Suprapubic skin (tissue), 4 donors: ENCODE data around the gene SHLD1. TPM values are rescaled to one million over a fixed set of nuclear protein-coding genes. Genes with fewer than 3 reads are reported as not detected.

Experiments used
- DNase-seq, 2 donors: peaks; one replicate each; pipeline ENCODE4 v3.0.0-alpha.2; 2019; ENCODE audit warnings: low spot score in 2 of 2
- H3K27ac ChIP-seq: fragments of 200-600 bp; sonication (generic); one replicate; pipeline ENCODE4 v1.5.1; 2019
- H3K27me3 ChIP-seq: fragments of 200-600 bp; sonication (generic); one replicate; pipeline ENCODE4 v1.5.1; 2019
- H3K36me3 ChIP-seq: fragments of 200-600 bp; sonication (generic); one replicate; pipeline ENCODE4 v1.5.1; 2019
- H3K4me1 ChIP-seq: fragments of 200-600 bp; sonication (generic); one replicate; pipeline ENCODE4 v1.5.1; 2019
- H3K4me3 ChIP-seq: fragments of 200-600 bp; sonication (generic); one replicate; pipeline ENCODE4 v1.5.1; 2019; ENCODE audit warnings: mild to moderate bottlenecking
- H3K9me3 ChIP-seq: fragments of 200-600 bp; sonication (generic); one replicate; pipeline ENCODE4 v1.5.1; 2019
- EP300 ChIP-seq: sonication (generic); formaldehyde crosslinking; IDR thresholded peaks from one replicate; pipeline ENCODE4 v1.6.1; 2017; ENCODE audit warnings: antibody characterized with exemption
- POLR2A ChIP-seq, 2 donors: fragments of 450-650 bp; IDR thresholded peaks; one replicate each; pipeline ENCODE4 v1.6.1; 2017; ENCODE audit warnings: antibody characterized with exemption in 2 of 2, mild to moderate bottlenecking in 2 of 2, moderate library complexity in 2 of 2
- POLR2AphosphoS5 ChIP-seq, 3 donors: sonication (generic); formaldehyde crosslinking; IDR thresholded peaks; one replicate each; pipeline ENCODE4 v1.6.1; 2017; ENCODE audit warnings: antibody characterized with exemption in 3 of 3
- WGBS: methylation state at CpG from one replicate; pipeline ENCODE4 v1.1.5; 2018; 5-methylcytosine and 5-hydroxymethylcytosine counted together
- total RNA-seq, 4 donors: library from RNA; depleted of rRNA; stranded (reverse); fragments of >200 nt; gene quantifications; one replicate each; pipeline ENCODE4 v1.1.0, GENCODE V29; 2016
- TF ChIP-seq, protein P1 (sequence below), 2 donors: fragments of 200-600 bp in 1 of 2; fragments of 450-650 bp in 1 of 2; sonication (generic) in 1 of 2; IDR thresholded peaks; one replicate each; pipeline ENCODE4 v1.5.1; 2016 to 2019; ENCODE audit warnings: antibody characterized with exemption in 2 of 2, mild to moderate bottlenecking in 1 of 2, moderate library complexity in 1 of 2

The SHLD1 gene
- total RNA-seq, 4 donors from 2014 or later = 3.3 to 3.9 (median 3.7) TPM

DNA sequence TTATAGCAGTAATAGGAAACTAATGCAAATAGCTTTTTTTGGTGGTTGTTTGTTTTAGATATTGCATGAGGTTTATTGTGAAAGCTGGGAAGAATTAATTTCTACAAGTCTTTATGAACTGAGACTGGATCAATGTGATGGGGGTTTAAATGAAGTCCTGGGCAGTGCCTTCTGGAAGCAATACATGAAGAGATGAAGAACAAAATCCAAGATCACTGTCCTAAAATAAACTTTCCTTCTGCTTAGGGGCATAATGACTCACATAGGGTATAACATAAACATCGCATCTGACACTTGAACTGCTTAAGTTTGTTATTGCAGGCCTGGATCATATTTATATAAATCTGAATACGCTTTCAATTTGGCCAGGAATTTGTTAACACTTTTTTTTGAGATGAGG is 20.9 kb upstream of the SHLD1 start:
- no peaks in the 10 kb centered on the region for H3K27me3 ChIP-seq
- no peaks in the 10 kb centered on the region for H3K9me3 ChIP-seq
- H3K27ac ChIP-seq = no peak overlapping the region
- H3K36me3 ChIP-seq = no peaks in the 10 kb centered on the region
- TF ChIP-seq POLR2AphosphoS5 (IDR thresholded peaks at IDR 0.05) = no peak
- TF ChIP-seq, protein P1, sequence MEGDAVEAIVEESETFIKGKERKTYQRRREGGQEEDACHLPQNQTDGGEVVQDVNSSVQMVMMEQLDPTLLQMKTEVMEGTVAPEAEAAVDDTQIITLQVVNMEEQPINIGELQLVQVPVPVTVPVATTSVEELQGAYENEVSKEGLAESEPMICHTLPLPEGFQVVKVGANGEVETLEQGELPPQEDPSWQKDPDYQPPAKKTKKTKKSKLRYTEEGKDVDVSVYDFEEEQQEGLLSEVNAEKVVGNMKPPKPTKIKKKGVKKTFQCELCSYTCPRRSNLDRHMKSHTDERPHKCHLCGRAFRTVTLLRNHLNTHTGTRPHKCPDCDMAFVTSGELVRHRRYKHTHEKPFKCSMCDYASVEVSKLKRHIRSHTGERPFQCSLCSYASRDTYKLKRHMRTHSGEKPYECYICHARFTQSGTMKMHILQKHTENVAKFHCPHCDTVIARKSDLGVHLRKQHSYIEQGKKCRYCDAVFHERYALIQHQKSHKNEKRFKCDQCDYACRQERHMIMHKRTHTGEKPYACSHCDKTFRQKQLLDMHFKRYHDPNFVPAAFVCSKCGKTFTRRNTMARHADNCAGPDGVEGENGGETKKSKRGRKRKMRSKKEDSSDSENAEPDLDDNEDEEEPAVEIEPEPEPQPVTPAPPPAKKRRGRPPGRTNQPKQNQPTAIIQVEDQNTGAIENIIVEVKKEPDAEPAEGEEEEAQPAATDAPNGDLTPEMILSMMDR (IDR thresholded peaks at IDR 0.05) = no peak
- no peak for TF ChIP-seq EP300
- no peak for TF ChIP-seq POLR2A (IDR thresholded peaks at IDR 0.05)
- no peak overlapping the region for H3K4me3 ChIP-seq
- DNase-seq = no peak
- WGBS = 52% methylated on average over 2 of the region's 2 CpGs
- peaks cover 4% of the 10 kb centered on the region for H3K4me1 ChIP-seq

DNA sequence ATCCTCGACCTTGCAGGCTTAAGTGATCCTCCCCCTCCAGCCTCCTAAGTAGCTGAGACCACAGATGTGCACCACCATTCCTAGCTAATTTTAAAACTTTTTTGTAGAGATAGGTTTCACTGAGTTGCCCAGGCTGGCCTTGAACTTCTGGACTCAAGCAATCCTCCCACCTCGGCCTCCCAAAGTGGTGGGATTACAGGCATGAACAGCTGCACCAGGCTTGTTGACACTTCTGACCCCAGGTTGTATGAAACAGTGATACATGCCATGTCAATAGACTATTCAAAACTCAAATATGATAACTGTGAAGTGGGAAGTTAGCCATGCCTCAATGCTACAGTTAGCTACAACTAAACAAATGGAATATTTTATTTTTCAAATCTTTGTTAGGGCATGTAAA is 20.1 kb upstream of the SHLD1 start:
- Histone ChIP-seq H3K4me1 (peaks cover under 1% of the 10 kb centered on the region), H3K36me3 (no peaks in the 10 kb centered on the region), H3K4me3 (no peak overlapping the region), H3K27me3 (no peaks in the 10 kb centered on the region), H3K9me3 (no peaks in the 10 kb centered on the region), H3K27ac (no peak overlapping the region)
- TF ChIP-seq POLR2AphosphoS5 (IDR thresholded peaks at IDR 0.05) = no peak
- TF ChIP-seq, protein P1 (IDR thresholded peaks at IDR 0.05) = no peak
- no peak for TF ChIP-seq EP300
- no peak for TF ChIP-seq POLR2A (IDR thresholded peaks at IDR 0.05)
- 77% methylated on average over 2 of the region's 2 CpGs for whole genome bisulfite sequencing
- no peak for DNase-seq

DNA sequence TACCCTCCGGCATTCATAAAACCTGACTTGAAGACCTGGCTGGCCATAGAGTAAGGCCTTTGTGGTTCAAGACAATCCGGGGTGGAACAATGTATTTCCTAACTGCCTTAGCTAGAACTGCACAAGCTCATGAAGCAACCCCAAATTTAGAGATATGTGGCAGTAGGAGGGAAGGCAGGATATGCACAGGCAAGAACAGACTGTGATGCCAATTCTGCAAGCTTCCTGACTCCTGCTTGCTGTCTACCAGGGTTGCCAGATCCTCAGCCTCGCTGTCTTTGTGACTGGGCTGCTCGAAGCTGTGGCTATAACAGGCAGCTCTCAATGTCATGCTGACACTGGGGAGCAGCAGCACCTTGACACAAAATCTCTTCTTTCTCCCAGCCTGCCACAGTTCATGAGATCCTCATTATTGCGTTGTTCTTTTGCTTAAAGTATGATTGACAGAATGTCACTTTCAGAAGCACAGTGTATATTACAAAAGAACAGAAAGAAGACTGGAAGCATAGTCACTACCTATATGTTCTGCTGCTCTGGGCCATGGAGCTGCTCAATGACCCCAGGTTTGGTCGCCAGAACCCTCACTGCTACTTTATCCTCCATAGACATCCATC is 18.3 kb upstream of the SHLD1 start:
- DNase-seq = no peak

DNA sequence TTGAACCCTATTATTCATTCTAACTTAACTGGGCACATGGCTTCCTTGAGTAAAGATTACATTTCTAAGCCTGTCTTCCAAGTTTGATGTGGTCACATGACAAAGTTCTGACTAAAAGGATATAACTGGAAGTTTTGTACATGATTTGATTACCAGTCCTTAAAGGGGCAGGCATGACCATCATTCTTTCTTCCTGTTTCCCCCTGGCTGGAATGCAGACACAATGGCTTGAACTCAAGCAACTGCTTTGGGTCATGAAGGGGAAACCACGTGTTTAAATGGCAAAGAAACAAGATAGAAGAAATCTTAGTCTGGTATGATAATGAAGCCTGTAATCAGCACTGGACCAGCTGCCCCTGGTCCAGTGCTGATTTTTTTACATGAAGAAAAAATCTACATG is 15.6 kb upstream of the SHLD1 start:
- Histone ChIP-seq H3K9me3 (no peaks in the 10 kb centered on the region), H3K36me3 (no peaks in the 10 kb centered on the region), H3K4me3 (no peak overlapping the region), H3K27me3 (no peaks in the 10 kb centered on the region), H3K4me1 (no peaks in the 10 kb centered on the region), H3K27ac (no peak overlapping the region)
- WGBS = 78% methylated on average over 1 of the region's 1 CpG
- no peak for DNase-seq
- no peak for TF ChIP-seq EP300
- no peak for TF ChIP-seq POLR2A (IDR thresholded peaks at IDR 0.05)
- no peak for TF ChIP-seq POLR2AphosphoS5 (IDR thresholded peaks at IDR 0.05)
- TF ChIP-seq, protein P1 (IDR thresholded peaks at IDR 0.05) = no peak

More for the DNA sequence above, 18.3 kb upstream of the SHLD1 start:
- H3K27ac ChIP-seq = no peak overlapping the region
- no peaks in the 10 kb centered on the region for H3K36me3 ChIP-seq
- no peaks in the 10 kb centered on the region for H3K27me3 ChIP-seq
- H3K4me1 ChIP-seq = no peaks in the 10 kb centered on the region
- no peaks in the 10 kb centered on the region for H3K9me3 ChIP-seq
- H3K4me3 ChIP-seq = no peak overlapping the region
- WGBS = 80% methylated on average over 6 of the region's 6 CpGs
- TF ChIP-seq POLR2A (IDR thresholded peaks at IDR 0.05) = no peak
- TF ChIP-seq, protein P1 (IDR thresholded peaks at IDR 0.05) = no peak

DNA sequence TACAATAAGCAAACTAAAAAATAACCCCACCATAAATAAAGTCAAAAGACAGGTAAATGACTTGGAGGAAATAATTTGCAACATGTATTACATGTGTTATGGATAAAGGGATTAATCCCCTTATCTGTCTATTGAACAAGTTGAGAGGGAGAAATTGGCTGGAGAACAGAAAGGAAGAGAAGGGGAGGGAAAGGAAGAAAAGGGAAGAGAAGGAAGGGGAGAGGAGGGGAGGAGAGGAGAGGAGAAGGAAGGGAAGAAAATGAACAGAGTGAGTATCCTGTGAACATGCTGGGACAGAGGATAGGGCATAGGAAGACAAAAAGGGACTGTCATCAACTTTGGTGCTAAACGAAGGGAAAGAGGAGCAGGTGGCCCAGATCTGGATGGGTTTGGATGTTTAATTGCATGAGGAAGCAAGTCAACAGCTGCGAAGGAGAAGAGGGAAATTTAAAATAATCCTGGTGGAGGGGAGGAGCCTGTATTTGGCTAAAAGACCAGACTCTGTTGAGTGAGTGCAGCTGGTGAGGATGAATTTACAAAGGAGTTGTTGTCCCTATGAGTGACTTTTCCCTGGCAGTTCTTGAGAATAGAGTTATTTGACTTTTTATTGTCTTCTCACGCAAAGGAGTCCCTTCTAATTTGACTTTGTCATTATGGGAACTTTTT is 14.2 kb upstream of the SHLD1 start:
- 39% methylated on average over 3 of the region's 3 CpGs for WGBS
- Histone ChIP-seq H3K36me3 (no peaks in the 10 kb centered on the region), H3K9me3 (no peaks in the 10 kb centered on the region), H3K4me1 (no peaks in the 10 kb centered on the region), H3K4me3 (no peak overlapping the region), H3K27me3 (no peaks in the 10 kb centered on the region), H3K27ac (no peak overlapping the region)
- DNase-seq = no peak
- TF ChIP-seq POLR2A (IDR thresholded peaks at IDR 0.05) = no peak
- TF ChIP-seq, protein P1 (IDR thresholded peaks at IDR 0.05) = no peak
